Left ventricle myocardium superior (tissue), 1 donor: ENCODE measurements around the gene CLEC16A. TPM values are rescaled to one million over a fixed set of nuclear protein-coding genes. Genes with fewer than 3 reads are reported as not detected.

ENCODE experiments used
- ATAC-seq: fragments of 200-7000 bp; cut with Tn5 transposase; one replicate; pipeline ENCODE4 v1.9.1; 2020; ENCODE audit warnings: mild to moderate bottlenecking, moderate library complexity
- DNase-seq: peaks from one replicate; pipeline ENCODE4 v3.0.0-alpha.2; 2020
- intact Hi-C: fragments of 100-400 bp; cut with micrococcal nuclease; formaldehyde crosslinking; loops from one replicate; pipeline ENCODE4 v1.11.0; 2022
- total RNA-seq: library from RNA; stranded (reverse); fragmentation: NEBNext Ultra II Directional; extraction: Animal tissue kit (Norgen Biotek cat#: 25700); gene quantifications from one replicate; pipeline ENCODE4 v1.2.1, GENCODE V29; 2021
- donor health status: DM: no; HTN: yes; CAD: no; lungs with severe emphysema.

The CLEC16A gene
- total RNA-seq, 1 donor from 2014 or later, result 20.6 TPM

GRCh38 chr16:11167581-11167980 is 223.2 kb downstream of the CLEC16A start:
- intact Hi-C loops, result no loop called here
- DNase-seq, result peak; percentile 15

GRCh38 chr16:11168386-11169051 is 224.2 kb downstream of the CLEC16A start:
- ATAC-seq (peak; percentile 72), DNase-seq (peak; percentile 40)
- intact Hi-C loops, result no loop called here

More at GRCh38 chr16:11167581-11167980, 223.2 kb downstream of the CLEC16A start:
- no peak for ATAC-seq

GRCh38 chr16:11169641-11170040 is 225.3 kb downstream of the CLEC16A start:
- peak; percentile 12 for DNase-seq
- intact Hi-C loops, result no loop called here

GRCh38 chr16:11170201-11170600 is 225.8 kb downstream of the CLEC16A start:
- ATAC-seq (no peak), DNase-seq (peak; percentile 6)
- intact Hi-C loops, result no loop called here

More at GRCh38 chr16:11169641-11170040, 225.3 kb downstream of the CLEC16A start:
- no peak for ATAC-seq

GRCh38 chr16:11170696-11171447 is 226.5 kb downstream of the CLEC16A start:
- intact Hi-C loops, result no loop called here

GRCh38 chr16:11171448-11171709 is 227.0 kb downstream of the CLEC16A start:
- DNase-seq (no peak), ATAC-seq (no peak)
- intact Hi-C loops, result no loop called here

More at GRCh38 chr16:11170696-11171447, 226.5 kb downstream of the CLEC16A start:
- ATAC-seq, result no peak
- DNase-seq, result peak; percentile 9

- ATAC-seq, result no peak
- intact Hi-C loops, result no loop called here
- DNase-seq, result peak; percentile 1
Observed at GRCh38 chr16:11171757-11172299, 227.5 kb downstream of the CLEC16A start.

- DNase-seq (no peak), ATAC-seq (no peak)
- intact Hi-C loops, result no loop called here
Observed at GRCh38 chr16:11173426-11173825, 229.1 kb downstream of the CLEC16A start.

GRCh38 chr16:11174141-11174540 is 229.8 kb downstream of the CLEC16A start:
- DNase-seq, result no peak
- no peak for ATAC-seq
- intact Hi-C loops, result no loop called here

- intact Hi-C loops, result no loop called here
- no peak for DNase-seq
- ATAC-seq, result no peak
Observed at GRCh38 chr16:11175106-11175786, 230.9 kb downstream of the CLEC16A start.

GRCh38 chr16:11175787-11176341 is 231.5 kb downstream of the CLEC16A start:
- DNase-seq (no peak), ATAC-seq (no peak)
- intact Hi-C loops, result no loop called here

GRCh38 chr16:11177578-11178160 is 233.3 kb downstream of the CLEC16A start:
- ATAC-seq, result no peak
- intact Hi-C loops, result no loop called here
- no peak for DNase-seq

GRCh38 chr16:11178424-11178823 is 234.1 kb downstream of the CLEC16A start:
- ATAC-seq, result no peak
- no peak for DNase-seq
- intact Hi-C loops, result no loop called here

GRCh38 chr16:11179574-11179973 is 235.2 kb downstream of the CLEC16A start:
- ATAC-seq (peak; percentile 32), DNase-seq (no peak)
- intact Hi-C loops, result no loop called here

GRCh38 chr16:11180489-11180888 is 236.1 kb downstream of the CLEC16A start:
- intact Hi-C loops, result no loop called here
- ATAC-seq, result no peak
- no peak for DNase-seq

GRCh38 chr16:11181242-11181898 is 237.0 kb downstream of the CLEC16A start:
- ATAC-seq, result no peak
- DNase-seq, result no peak
- intact Hi-C loops, result no loop called here

- ATAC-seq (no peak), DNase-seq (no peak)
- intact Hi-C loops, result no loop called here
Observed at GRCh38 chr16:11181899-11182279, 237.5 kb downstream of the CLEC16A start.

- intact Hi-C loops, result no loop called here
- no peak for ATAC-seq
- no peak for DNase-seq
Observed at GRCh38 chr16:11182411-11182810, 238.0 kb downstream of the CLEC16A start.
